T-helper 22 cell (primary cell): ENCODE measurements around the gene NXN.
A peak's percentile ranks its signal among the peaks of the same experiment; 100 is the strongest.
"Not testable (repeated sequence)": the region's sequence is repeated elsewhere in the genome, so short reads cannot be mapped to it uniquely, and the experiment has no call there.

Source experiments
- DNase-seq: peaks from one replicate; pipeline ENCODE4 v3.0.0-alpha.2; 2020; ENCODE audit warnings: low read depth

The NXN gene

DNA sequence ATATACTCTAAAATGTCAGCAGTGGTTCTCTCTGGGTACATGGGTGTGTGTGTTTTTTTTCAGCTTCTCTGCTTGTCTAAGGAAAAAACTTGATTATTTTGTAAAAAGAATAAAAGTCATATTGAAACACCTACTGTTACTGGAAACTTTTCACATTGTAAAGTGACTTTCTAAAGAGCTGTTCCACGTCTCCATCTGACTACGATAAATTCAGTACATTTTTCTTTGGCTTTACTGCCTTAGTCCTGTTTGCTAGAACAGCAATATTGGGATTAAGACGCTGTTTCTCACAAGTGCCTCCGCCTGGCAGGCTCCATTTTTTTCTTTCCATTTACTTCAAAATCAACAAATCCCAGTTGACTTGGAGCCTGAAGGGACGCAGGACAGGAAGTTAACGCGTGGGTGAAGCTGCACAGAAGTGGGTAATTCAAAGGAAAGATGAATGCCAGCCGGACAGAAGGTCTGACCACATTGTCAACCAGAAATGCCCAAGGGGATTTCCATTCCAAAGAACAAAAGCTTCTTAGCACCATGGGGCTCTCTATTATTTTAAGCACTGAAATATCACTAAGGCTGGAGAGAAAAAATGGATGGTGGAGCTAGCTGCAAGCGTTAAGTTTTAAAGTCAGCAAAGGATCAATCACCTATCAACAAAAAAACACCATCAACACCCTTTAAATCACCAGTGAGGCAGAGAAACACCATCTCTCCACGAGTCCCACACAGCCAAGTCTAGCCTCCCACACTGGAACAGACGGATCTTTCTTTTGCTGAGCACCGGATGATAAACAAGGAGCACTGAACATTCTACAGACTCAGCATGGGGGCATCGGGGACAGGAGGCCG is 205.9 kb downstream of the NXN start:
- DNase-seq: no peak

DNA sequence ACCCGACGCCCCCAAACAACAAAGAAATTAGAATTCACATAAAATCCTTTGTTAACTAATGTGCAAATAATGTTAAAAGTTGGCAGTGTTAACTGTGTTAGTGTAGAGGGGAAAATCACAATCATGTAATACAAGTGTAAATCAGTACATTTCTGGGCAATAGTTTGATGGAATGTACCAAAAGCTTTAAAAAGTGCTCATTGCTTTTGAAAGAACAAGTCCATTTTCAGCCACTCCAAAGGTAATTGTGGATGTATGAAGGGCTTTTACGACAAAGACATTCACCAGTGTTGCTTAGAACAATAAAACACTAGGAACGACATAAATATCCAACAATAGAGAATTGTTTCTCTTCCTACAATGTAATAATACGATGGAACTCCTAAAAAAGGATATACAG is 206.6 kb downstream of the NXN start:
- no peak for DNase-seq

DNA sequence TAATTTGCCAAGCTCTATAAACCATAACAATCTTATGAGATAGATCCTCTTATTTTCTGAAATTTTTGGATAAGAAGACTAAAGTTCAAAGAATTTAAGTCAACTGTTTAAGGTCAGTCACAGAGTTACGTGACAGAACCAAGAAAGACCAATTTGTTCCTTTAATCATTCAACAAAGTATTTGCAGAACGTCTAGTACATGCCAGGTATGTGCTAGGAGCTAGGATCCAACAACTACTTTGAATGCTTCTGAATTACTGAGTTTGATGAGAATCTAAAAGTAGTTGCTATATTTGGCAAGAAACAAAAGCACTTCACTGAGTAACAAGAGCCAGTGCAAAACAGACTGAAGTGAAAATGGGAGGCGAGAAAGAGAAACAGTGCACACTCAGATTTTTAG is 212.5 kb downstream of the NXN start:
- no peak for DNase-seq

DNA sequence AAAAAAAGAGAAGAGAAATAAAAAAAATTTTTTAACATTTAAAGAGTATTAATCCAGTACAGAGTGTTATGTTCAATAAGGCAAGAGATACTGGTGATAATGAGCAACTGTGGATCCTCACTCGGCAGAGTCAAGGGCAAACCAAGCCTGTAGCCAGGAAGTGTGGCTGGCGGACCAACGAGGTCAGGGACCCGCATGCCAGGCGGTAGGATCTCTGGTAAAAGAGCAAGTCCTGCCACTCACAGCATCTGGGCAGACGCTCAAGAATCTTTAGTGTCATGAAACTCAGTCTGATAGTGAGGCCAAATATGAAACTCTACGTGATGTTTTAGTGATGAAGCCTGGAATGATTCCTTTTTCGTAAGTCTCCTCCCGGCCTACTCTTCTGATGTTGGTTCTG is 219.2 kb downstream of the NXN start:
- DNase-seq: no peak

DNA sequence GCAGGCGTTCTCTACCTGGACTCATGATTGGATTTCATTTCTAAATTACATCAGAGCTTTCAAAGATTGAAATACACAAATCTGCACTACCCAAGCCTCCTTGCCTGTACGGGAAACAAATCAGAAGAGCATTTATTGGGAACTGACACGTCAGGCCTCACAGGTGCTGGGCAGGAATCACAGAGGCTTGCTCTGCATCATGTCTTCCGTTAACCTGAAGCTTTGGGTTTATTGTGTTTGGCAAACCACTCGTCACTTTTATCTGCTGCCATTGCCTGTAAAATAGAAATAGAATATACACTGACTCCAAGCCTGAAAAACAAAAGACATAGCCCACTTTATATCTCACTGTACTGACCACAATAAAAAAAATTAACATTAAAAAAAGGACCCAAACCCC is 219.6 kb downstream of the NXN start:
- DNase-seq: no peak

DNA sequence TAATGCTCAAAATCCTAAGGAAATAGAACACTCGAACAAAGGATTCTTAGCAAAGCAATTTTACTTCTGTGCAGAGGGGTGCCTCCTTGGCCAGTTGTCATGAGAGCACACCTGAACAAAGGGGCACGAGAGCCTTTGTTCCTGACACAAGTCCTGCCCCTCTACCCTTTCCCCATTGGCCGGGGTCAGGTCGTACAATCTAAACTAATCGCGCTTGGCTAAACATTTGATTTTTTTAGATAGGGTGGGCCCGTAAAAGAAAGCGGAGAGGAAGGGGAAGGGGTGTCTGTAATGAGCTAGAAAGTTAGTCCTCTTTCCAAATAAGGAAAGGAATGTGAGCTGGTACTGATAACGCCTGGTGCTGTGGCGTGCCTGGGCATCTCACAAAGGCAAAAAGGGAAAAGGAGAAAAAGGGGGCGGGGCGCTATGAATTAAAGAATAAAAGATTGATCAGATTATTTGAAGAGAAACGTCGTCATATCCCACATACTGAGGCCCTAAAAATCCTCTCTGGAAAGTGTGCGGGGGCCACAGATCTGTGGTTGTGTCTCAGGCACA is 223.5 kb downstream of the NXN start:
- DNase-seq: not testable (repeated sequence)

DNA sequence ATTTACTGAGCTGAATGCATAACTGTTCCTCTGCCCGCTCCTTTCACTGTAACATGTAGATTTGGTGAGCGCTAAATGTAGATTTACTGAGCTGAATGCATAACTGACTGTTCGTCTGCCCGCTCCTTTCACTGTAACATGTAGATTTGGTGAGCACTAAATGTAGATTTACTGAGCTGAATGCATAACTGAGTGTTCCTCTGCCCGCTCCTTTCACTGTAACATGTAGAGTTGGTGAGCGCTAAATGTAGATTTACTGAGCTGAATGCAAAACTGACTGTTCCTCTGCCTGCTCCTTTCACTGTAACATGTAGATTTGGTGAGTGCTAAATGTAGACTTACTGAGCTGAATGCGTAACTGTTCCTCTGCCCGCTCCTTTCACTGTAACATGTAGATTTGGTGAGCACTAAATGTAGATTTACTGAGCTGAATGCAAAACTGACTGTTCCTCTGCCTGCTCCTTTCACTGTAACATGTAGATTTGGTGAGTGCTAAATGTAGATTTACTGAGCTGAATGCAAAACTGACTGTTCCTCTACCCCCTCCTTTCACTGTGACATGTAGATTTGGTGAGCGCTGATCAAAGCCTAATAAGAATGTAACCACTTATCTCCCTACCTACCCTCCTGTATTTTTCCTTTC is 224.1 kb downstream of the NXN start:
- not testable (repeated sequence) for DNase-seq

DNA sequence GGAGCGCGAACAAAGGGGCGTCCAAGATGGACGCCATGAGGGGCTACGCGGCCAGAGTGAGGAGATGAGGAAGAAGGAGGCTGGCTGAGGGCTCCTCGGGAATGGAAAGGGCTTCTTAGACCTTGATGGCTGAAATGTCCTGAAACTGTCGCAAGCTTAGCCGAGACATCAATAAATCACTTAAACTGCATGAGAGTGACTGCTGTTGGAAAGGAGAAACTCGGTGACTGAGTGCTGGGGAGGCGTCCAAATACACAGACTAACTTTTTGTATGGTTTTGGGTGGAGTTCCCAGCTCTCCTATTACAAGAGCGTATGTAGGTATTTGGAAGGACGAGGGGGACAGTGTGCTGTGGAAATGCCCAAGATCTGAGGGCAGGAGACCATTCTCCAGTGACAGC is 226.2 kb downstream of the NXN start:
- DNase-seq: no peak

DNA sequence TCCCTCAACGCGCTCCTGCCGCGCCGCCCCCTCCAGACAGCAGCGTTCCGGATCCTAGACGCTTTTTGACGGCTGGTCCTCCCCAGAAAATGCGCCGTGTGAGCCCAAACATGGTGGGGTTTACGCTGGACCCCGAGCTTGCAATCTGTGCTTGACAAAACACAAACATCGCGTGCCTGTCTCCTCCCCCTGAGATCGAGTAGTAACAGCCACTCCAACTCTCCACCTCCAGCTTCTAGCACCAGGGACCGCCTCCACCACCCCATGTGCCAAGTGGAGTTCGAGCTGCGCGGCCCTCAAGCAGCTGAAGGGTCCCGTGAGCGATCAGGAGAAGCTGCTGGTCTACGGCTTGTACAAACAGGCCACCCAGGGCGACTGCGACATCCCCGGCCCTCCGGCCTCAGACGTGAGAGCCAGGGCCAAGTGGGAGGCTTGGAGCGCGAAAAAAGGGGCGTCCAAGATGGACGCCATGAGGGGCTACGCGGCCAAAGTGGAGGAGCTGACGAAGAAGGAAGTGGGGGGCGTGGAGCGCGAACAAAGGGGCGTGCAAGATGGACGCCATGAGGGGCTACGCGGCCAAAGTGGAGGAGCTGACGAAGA is 226.9 kb downstream of the NXN start:
- no peak for DNase-seq

DNA sequence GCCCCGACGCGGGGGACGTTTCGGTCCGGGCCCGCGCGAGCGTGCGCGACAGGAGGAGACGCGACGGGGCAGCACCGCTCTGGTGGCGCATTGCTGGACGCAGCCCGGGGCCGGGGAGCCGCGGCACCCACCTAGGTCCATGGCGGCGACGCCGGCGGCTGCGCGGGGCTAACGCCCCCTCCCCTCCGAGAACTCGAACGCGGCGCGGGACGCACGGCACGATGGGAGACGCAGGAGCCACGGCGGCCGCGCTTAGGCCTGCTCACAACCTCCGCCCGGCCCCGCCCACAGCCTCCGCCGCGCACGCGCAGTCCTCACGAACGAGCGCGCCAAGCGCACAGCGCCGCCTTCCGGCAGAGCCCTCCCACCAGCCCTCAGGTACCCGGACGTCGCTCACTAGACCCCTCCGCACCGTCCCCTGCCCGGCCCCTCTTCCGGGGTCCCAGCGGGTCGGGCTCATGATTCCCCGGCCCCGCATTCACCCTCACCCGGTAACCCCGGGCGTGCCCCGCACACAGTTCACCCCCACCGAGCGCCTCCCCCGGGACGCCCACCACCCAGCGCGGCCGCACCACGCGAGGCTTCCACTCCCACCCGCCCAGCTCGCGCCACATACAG is 227.5 kb downstream of the NXN start, which contains the start of gene GEMIN4:
Gene GEMIN4, minus strand, starts transcription at position 263 of the 618 bp plus-strand sequence. Its CDS starts 122 bp downstream, at position 141.
- peak; percentile 86 for DNase-seq

DNA sequence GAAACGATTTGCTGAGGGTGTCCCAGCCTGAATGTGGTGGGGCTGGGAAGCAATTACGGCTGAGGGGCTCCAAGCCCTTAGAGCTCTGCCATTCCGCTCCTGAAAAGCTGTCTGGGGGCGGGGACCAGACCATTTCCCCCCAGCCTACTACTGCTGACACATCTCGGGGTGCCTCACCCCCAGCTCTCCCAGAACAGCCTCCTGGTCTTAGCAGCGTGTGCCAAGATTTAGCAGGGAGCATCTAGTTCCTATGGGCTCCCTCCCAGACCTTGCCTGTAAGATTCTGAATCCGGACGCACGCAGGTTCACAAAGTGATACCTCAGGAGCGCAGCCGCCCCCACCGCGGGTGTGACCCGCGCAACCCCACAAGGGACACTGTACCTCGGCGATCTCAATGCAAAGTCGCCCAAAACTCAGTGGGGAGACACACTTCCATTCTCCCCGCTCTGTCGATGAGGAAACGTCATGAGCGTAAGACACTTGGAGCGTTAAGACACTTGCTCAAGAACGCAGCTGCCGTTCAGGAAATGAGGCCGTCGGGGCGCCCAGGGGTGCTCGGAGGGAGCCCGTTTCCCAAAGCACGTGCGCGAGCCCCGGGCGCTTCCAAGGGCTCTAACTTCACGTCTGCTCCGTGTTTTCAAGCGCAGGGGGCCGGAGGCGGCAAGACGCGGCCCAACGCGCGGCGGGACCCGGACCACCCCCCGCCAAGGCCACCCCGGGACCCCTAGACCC is 228.1 kb downstream of the NXN start:
- DNase-seq: peak; percentile 31

DNA sequence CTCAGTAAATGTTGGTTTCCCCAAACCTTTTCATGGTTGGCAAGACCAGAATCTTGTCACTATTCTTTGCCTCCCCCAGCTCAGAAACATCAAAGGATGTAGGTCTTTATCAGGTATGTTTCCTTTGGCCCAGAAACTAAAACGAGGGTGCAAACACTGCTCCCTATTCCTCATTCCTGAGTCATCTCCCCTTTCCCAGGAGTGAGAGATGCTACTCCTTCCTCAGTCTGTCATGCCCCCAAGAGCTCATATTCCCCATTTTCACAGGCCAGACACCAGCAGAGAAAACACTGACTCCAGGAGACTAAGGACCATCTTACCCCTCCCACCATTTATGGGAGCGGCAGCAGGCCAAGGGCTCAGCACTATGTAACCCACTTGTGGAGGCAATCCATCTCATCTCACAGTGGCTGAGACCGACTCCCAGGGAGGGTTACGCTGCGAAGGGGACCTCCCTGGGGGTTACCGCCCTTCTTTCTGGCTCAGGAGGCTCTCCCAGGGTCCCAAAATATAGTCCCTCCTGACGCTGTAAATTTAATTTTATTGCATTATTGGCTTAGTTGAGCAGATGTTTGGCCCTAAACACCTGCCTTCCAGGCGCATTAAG is 229.0 kb downstream of the NXN start:
- DNase-seq: no peak

DNA sequence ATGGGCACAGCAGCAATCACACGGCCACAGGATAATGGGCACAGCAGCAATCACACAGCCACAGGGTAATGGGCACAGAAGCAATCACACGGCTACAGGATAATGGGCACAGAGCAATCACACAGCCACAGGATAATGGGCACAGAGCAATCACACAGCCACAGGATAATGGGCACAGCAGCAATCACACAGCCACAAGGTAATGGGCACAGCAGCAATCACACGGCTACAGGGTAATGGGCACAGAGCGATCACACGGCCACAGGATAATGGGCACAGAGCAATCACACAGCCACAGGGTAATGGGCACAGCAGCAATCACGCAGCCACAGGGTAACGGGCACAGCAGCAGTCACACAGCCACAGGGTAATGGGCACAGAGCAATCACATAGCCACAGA is 230.2 kb downstream of the NXN start:
- DNase-seq: not testable (repeated sequence)
